Left hindlimb (tissue), 1 donor: ENCODE data around the gene BMP2.

Experiments used
- DNase-seq: peaks from one replicate; pipeline ENCODE4 v3.0.0-alpha.2; 2018

BMP2 gene

GRCh38 chr20:6768228-6769140 is 998 bp downstream of the BMP2 start:
- peak; percentile 59 for DNase-seq

- DNase-seq, result peak; percentile 62
Observed at GRCh38 chr20:6769903-6770785, 2.7 kb downstream of the BMP2 start.

- DNase-seq, result no peak
Observed at GRCh38 chr20:6770786-6771100, 3.3 kb downstream of the BMP2 start.

- no peak for DNase-seq
Observed at GRCh38 chr20:6780433-6781190, 13.1 kb downstream of the BMP2 start.

GRCh38 chr20:6783752-6784151 is 16.3 kb downstream of the BMP2 start:
- no peak for DNase-seq

- DNase-seq, result no peak
Observed at GRCh38 chr20:6784210-6784631, 16.7 kb downstream of the BMP2 start.

GRCh38 chr20:6784767-6785166 is 17.3 kb downstream of the BMP2 start:
- no peak for DNase-seq

- no peak for DNase-seq
Observed at GRCh38 chr20:6786548-6786947, 19.1 kb downstream of the BMP2 start.

GRCh38 chr20:6792789-6793188 is 25.3 kb downstream of the BMP2 start:
- no peak for DNase-seq

- DNase-seq, result no peak
Observed at GRCh38 chr20:6802227-6802626, 34.7 kb downstream of the BMP2 start.

- no peak for DNase-seq
Observed at GRCh38 chr20:6806275-6806674, 38.8 kb downstream of the BMP2 start.

GRCh38 chr20:6811262-6812035 is 44.0 kb downstream of the BMP2 start:
- DNase-seq, result no peak

GRCh38 chr20:6812530-6812929 is 45.0 kb downstream of the BMP2 start:
- no peak for DNase-seq

- no peak for DNase-seq
Observed at GRCh38 chr20:6814945-6815344, 47.5 kb downstream of the BMP2 start.

GRCh38 chr20:6818033-6818808 is 50.7 kb downstream of the BMP2 start:
- DNase-seq, result no peak

- no peak for DNase-seq
Observed at GRCh38 chr20:6819599-6819998, 52.1 kb downstream of the BMP2 start.

- no peak for DNase-seq
Observed at GRCh38 chr20:6824401-6824800, 56.9 kb downstream of the BMP2 start.

GRCh38 chr20:6827472-6827871 is 60.0 kb downstream of the BMP2 start:
- DNase-seq, result no peak

GRCh38 chr20:6828794-6829423 is 61.4 kb downstream of the BMP2 start:
- peak; percentile 53 for DNase-seq

GRCh38 chr20:6829510-6830116 is 62.1 kb downstream of the BMP2 start:
- no peak for DNase-seq
